H1 (cell line): Measurements from ENCODE around the gene SCO2. TPM values are rescaled to one million over a fixed set of nuclear protein-coding genes. Genes with fewer than 3 reads are reported as not detected.

ENCODE experiments used
- CTCF ChIA-PET: fragments of 300-600 bp; sonication (Branson Sonifier 250); formaldehyde crosslinking; loops from one replicate; lab custom pipeline; 2021; ENCODE audit not compliant: partially characterized antibody; lab: Charles Lee
- POLR2A ChIA-PET: fragments of 300-600 bp; sonication (Branson Sonifier 250); formaldehyde crosslinking; loops from one replicate; lab custom pipeline; 2021; ENCODE audit warnings: inconsistent platforms; ENCODE audit not compliant: partially characterized antibody; lab: Charles Lee
- DNase-seq, 2 experiments: peaks; one replicate each; pipeline versions ENCODE4 v3.0.0 to v3.0.0-alpha.2; 2010 to 2022; ENCODE audit warnings: low spot score in 2 of 2, low read depth in 1 of 2, mixed read lengths in 1 of 2
- FAIRE-seq: peaks from 2 replicates; lab custom pipeline; 2011; peaks lifted over from hg19 to GRCh38; lab: Jason Lieb, UNC
- H2AFZ ChIP-seq: 2 replicates; pipeline ENCODE4 v1.8.1; 2012; ENCODE audit warnings: low read length, inconsistent platforms
- H2AK5ac ChIP-seq: 2 replicates; pipeline ENCODE4 v1.6.1; 2013; ENCODE audit warnings: low read depth, low read length
- H2BK120ac ChIP-seq: replicated peaks from 2 replicates; pipeline ENCODE3; 2013; ENCODE audit warnings: low read depth, low read length, inconsistent platforms
- H2BK12ac ChIP-seq: 2 replicates; pipeline ENCODE4 v1.6.1; 2013; ENCODE audit warnings: low read depth, low read length
- H2BK15ac ChIP-seq: 2 replicates; pipeline ENCODE4 v1.6.1; 2013; ENCODE audit warnings: low read length
- H2BK20ac ChIP-seq: 2 replicates; pipeline ENCODE4 v1.6.1; 2013; ENCODE audit warnings: low read length
- H2BK5ac ChIP-seq: 2 replicates; pipeline ENCODE4 v1.6.1; 2013; ENCODE audit warnings: low read depth, low read length
- H3K14ac ChIP-seq: 2 replicates; pipeline ENCODE4 v1.6.1; 2013; ENCODE audit warnings: inconsistent platforms; ENCODE audit not compliant: insufficient read length
- H3K18ac ChIP-seq: 2 replicates; pipeline ENCODE4 v1.6.1; 2013; ENCODE audit warnings: low read length; ENCODE audit errors: extremely low read depth
- H3K23ac ChIP-seq: 2 replicates; pipeline ENCODE4 v1.6.1; 2013; ENCODE audit warnings: inconsistent platforms; ENCODE audit not compliant: insufficient read length
- H3K23me2 ChIP-seq: 2 replicates; pipeline ENCODE4 v1.6.1; 2013; ENCODE audit warnings: low read depth, low read length
- H3K27ac ChIP-seq: 2 replicates; pipeline ENCODE4 v1.6.1; 2011; ENCODE audit warnings: low read depth, low read length, inconsistent platforms
- H3K27me3 ChIP-seq, 4 experiments: replicated peaks in 1 of 4; 1 replicate in 1 of 4; 2 replicates in 3 of 4; pipeline versions ENCODE4 v1.6.1 to v1.8.1; 2011 to 2013; ENCODE audit warnings: low read length in 3 of 4, mild to moderate bottlenecking in 3 of 4, inconsistent platforms in 2 of 4, mixed read lengths in 2 of 4, moderate library complexity in 1 of 4; ENCODE audit not compliant: control insufficient read depth in 3 of 4, insufficient read depth in 3 of 4; ENCODE audit errors: extremely low read depth in 1 of 4
- H3K36me3 ChIP-seq, 4 experiments: 2 replicates each; pipeline versions ENCODE4 v1.6.1 to v1.8.1; 2011 to 2013; ENCODE audit warnings: mild to moderate bottlenecking in 4 of 4, low read length in 3 of 4, moderate library complexity in 2 of 4, control low read depth in 1 of 4, inconsistent platforms in 1 of 4; ENCODE audit not compliant: insufficient read depth in 4 of 4, control insufficient read depth in 2 of 4
- H3K4ac ChIP-seq: replicated peaks from 2 replicates; pipeline ENCODE3; 2013; ENCODE audit warnings: low read length, low read depth, mixed read lengths, inconsistent platforms; ENCODE audit not compliant: insufficient read length
- H3K4me1 ChIP-seq, 4 experiments: replicated peaks in 1 of 4; 1 replicate in 1 of 4; 2 replicates in 3 of 4; pipeline versions ENCODE4 v1.6.1 to v1.8.1; 2011 to 2013; ENCODE audit warnings: low read length in 3 of 4, inconsistent platforms in 2 of 4, mixed read lengths in 1 of 4; ENCODE audit not compliant: insufficient read depth in 4 of 4, control insufficient read depth in 3 of 4
- H3K4me2 ChIP-seq, 2 experiments: 2 replicates each; pipeline versions ENCODE4 v1.6.1 to v1.8.1; 2011 to 2013; ENCODE audit warnings: low read depth in 2 of 2, low read length in 2 of 2, control low read depth in 1 of 2, inconsistent platforms in 1 of 2, mild to moderate bottlenecking in 1 of 2; ENCODE audit not compliant: insufficient read depth in 1 of 2
- H3K4me3 ChIP-seq, 4 experiments: fragments of 200-600, 300-600 bp in 1 of 4; sonication (generic), shearing (Covaris generic), sonication (Bioruptor Twin) in 1 of 4; 2 replicates each; pipeline versions ENCODE4 v1.5.1 to v1.8.1; 2011 to 2016; ENCODE audit warnings: low read length in 4 of 4, low read depth in 3 of 4, control low read depth in 2 of 4, inconsistent platforms in 2 of 4, mild to moderate bottlenecking in 2 of 4, mixed read lengths in 1 of 4, moderate library complexity in 1 of 4; ENCODE audit not compliant: insufficient read depth in 2 of 4; ENCODE audit errors: extremely low read depth in 1 of 4
- H3K56ac ChIP-seq: replicated peaks from 2 replicates; pipeline ENCODE3; 2013; ENCODE audit warnings: low read depth, mild to moderate bottlenecking, mixed read lengths, low read length, inconsistent platforms; ENCODE audit not compliant: insufficient read length
- H3K79me1 ChIP-seq: 2 replicates; pipeline ENCODE4 v1.6.1; 2013; ENCODE audit warnings: low read depth, low read length, control low read depth
- H3K79me2 ChIP-seq, 2 experiments: 2 replicates each; pipeline versions ENCODE4 v1.6.1 to v1.8.1; 2012 to 2013; ENCODE audit warnings: low read length in 2 of 2, mild to moderate bottlenecking in 2 of 2, inconsistent platforms in 1 of 2; ENCODE audit not compliant: insufficient read depth in 2 of 2, control insufficient read depth in 1 of 2
- H3K9ac ChIP-seq, 4 experiments: replicated peaks in 1 of 4; 1 replicate in 1 of 4; 2 replicates in 3 of 4; pipeline versions ENCODE4 v1.6.1 to v1.8.1; 2011 to 2013; ENCODE audit warnings: low read depth in 3 of 4, low read length in 3 of 4, control low read depth in 2 of 4, mild to moderate bottlenecking in 2 of 4, moderate library complexity in 2 of 4, inconsistent platforms in 1 of 4; ENCODE audit errors: extremely low read depth in 1 of 4
- H3K9me3 ChIP-seq, 2 experiments: 2 replicates each; pipeline versions ENCODE4 v1.6.1 to v1.8.1; 2012 to 2013; ENCODE audit warnings: mild to moderate bottlenecking in 2 of 2, moderate library complexity in 2 of 2, control low read depth in 1 of 2, inconsistent platforms in 1 of 2, low read depth in 1 of 2, low read length in 1 of 2, mixed read lengths in 1 of 2; ENCODE audit not compliant: insufficient read depth in 2 of 2
- H4K20me1 ChIP-seq, 2 experiments: replicated peaks in 1 of 2; 2 replicates each; pipeline versions ENCODE3 to v1.8.1; 2011 to 2013; ENCODE audit warnings: inconsistent platforms in 2 of 2, low read length in 2 of 2, mild to moderate bottlenecking in 1 of 2; ENCODE audit not compliant: insufficient read depth in 2 of 2, control insufficient read depth in 1 of 2
- H4K5ac ChIP-seq: 2 replicates; pipeline ENCODE4 v1.6.1; 2013; ENCODE audit warnings: low read length, low read depth, mixed read lengths, inconsistent platforms; ENCODE audit not compliant: insufficient read length
- H4K8ac ChIP-seq: 2 replicates; pipeline ENCODE4 v1.8.0; 2013; ENCODE audit warnings: mild to moderate bottlenecking, moderate library complexity, low read length, inconsistent platforms; ENCODE audit not compliant: insufficient read depth; ENCODE audit errors: extremely low read depth
- H4K91ac ChIP-seq: replicated peaks from 2 replicates; pipeline ENCODE3; 2013; ENCODE audit warnings: low read length, mixed read lengths, inconsistent platforms; ENCODE audit not compliant: insufficient read length
- ATF3 ChIP-seq: IDR thresholded peaks from 2 replicates; pipeline ENCODE4 v1.6.1; 2011; ENCODE audit warnings: low read depth, mild to moderate bottlenecking, low read length; ENCODE audit not compliant: insufficient read depth
- GABPA ChIP-seq: IDR thresholded peaks from 2 replicates; pipeline ENCODE4 v1.6.1; 2011; ENCODE audit warnings: mild to moderate bottlenecking, low read length, moderate library complexity, borderline replicate concordance; ENCODE audit not compliant: insufficient read depth
- JUN ChIP-seq: IDR thresholded peaks from 2 replicates; pipeline ENCODE4 v1.6.1; 2011; ENCODE audit warnings: low read depth, mild to moderate bottlenecking, improper control_type of control experiment, low read length
- KDM1A ChIP-seq: fragments of 200-600, 300-600 bp; sonication (generic); IDR thresholded peaks from 2 replicates; pipeline ENCODE4 v1.7.1; 2016; ENCODE audit warnings: mild to moderate bottlenecking, low read length, borderline replicate concordance
- NRF1 ChIP-seq: IDR thresholded peaks from 2 replicates; pipeline ENCODE4 v1.6.1; 2011; ENCODE audit warnings: mild to moderate bottlenecking, low read depth, low read length, improper control_type of control experiment
- SRF ChIP-seq: IDR thresholded peaks from 2 replicates; pipeline ENCODE4 v1.6.1; 2011; ENCODE audit warnings: mild to moderate bottlenecking, low read depth, low read length, moderate library complexity
- TAF1 ChIP-seq: IDR thresholded peaks from 2 replicates; pipeline ENCODE4 v1.6.1; 2011; ENCODE audit warnings: mild to moderate bottlenecking, low read depth, low read length
- ZNF274 ChIP-seq: IDR thresholded peaks from 2 replicates; pipeline ENCODE4 v1.7.0; 2012; ENCODE audit warnings: low read length, borderline replicate concordance; ENCODE audit errors: extremely low read depth
- WGBS, 2 experiments: shearing (Covaris generic) in 1 of 2; methylation state at CpG; one replicate each; pipeline versions ENCODE4 v1.1.6 to v1.1.7; 2013 to 2015; ENCODE audit warnings: low lambda C conversion rate in 2 of 2, mixed read lengths in 2 of 2, inconsistent platforms in 1 of 2, low coverage in 1 of 2, missing lambda C conversion rate in 1 of 2; ENCODE audit not compliant: insufficient replicate concordance in 2 of 2, insufficient coverage in 1 of 2, insufficient read length in 1 of 2; ENCODE audit errors: extremely low coverage in 1 of 2, missing lambda C conversion rate in 1 of 2; 5-methylcytosine and 5-hydroxymethylcytosine counted together
- polyA plus RNA-seq, 7 experiments: library from polyadenylated mRNA; depleted of rRNA in 3 of 7; stranded (reverse) in 5 of 7; unstranded in 2 of 7; fragments of >200 nt in 5 of 7; fragments of 200-250 nt in 2 of 7; gene quantifications; 1 replicate in 5 of 7; 2 replicates in 1 of 7; 4 replicates in 1 of 7; pipeline versions ENCODE4 v1.2.1 to v1.2.3, GENCODE V29; 2011 to 2013; ENCODE audit warnings: missing spikeins in 2 of 7, mixed read lengths in 2 of 7
- total RNA-seq: library from RNA; stranded (reverse); fragmentation: NEBNext Ultra II Directional; extraction: Animal tissue kit (Norgen Biotek cat#: 25700); gene quantifications from 2 replicates; pipeline ENCODE4 v1.2.1, GENCODE V29; 2021

SCO2 gene
- total and polyA plus RNA-seq, 2 of the 8 experiments (the other 6 are each of a cell fraction or from before 2014, with no cell fraction given) = 2.0 TPM; not detected in 1

- no peak for TF ChIP-seq JUN
- TF ChIP-seq NRF1 = no peak
- TF ChIP-seq ZNF274 = no peak
- TF ChIP-seq KDM1A = no peak
- TF ChIP-seq TAF1 = no peak
- TF ChIP-seq SRF = no peak
- TF ChIP-seq GABPA = no peak
- TF ChIP-seq ATF3 = no peak
- H3K4me1 ChIP-seq = peaks cover 0 to 6% (median 2%) of the 10 kb centered on the region in 4 experiments; a peak in 5 of 7 replicates
- H2BK120ac ChIP-seq = no peak overlapping the region
- peaks cover under 1% of the 10 kb centered on the region; the same call in 1 of the 2 replicates for H3K79me1 ChIP-seq
- H3K27me3 ChIP-seq = peaks cover 0 to 2% (median 1%) of the 10 kb centered on the region in 4 experiments; a peak in 1 of 7 replicates
- H2BK15ac ChIP-seq = no peak overlapping the region
- no peak overlapping the region for H3K27ac ChIP-seq
- H4K5ac ChIP-seq = no peak overlapping the region
- H3K14ac ChIP-seq = no peak overlapping the region
- no peak overlapping the region for H2BK20ac ChIP-seq
- H4K20me1 ChIP-seq = peaks cover 2 to 19% of the 10 kb centered on the region in 2 experiments
- no peak overlapping the region for H3K9ac ChIP-seq
- FAIRE-seq (no peak), DNase-seq (no peak)
- H3K56ac ChIP-seq = no peak overlapping the region
- ChIA-PET CTCF (interaction anchor here (0.6 to 1.5 kb wide), 4 partner anchors 24 to 797 kb away, joined by 3 read pairs; no protein-coding TSS in a partner anchor), POLR2A (interaction anchor here (1.0 to 1.7 kb wide), 2 partner anchors 13 to 57 kb away, joined by 3 to 9 read pairs; partner anchors contain the start of genes LMF2 and NCAPH2)
- H2BK12ac ChIP-seq = no peak overlapping the region
- H2AFZ ChIP-seq = no peak overlapping the region
- no peaks in the 10 kb centered on the region for H3K9me3 ChIP-seq
- H3K4me2 ChIP-seq = no peak overlapping the region
- WGBS, 2 experiments = 80% methylated on average over 10 of the region's 10 CpGs; no CpG with 5 or more reads in 1 of the 2 experiments
- peaks cover 15% of the 10 kb centered on the region; the same call in 1 of the 2 replicates for H3K23me2 ChIP-seq
- no peak overlapping the region for H3K4ac ChIP-seq
- H2AK5ac ChIP-seq = no peak overlapping the region
- H3K36me3 ChIP-seq = peaks cover 4 to 25% (median 19%) of the 10 kb centered on the region in 4 experiments; a peak in 7 of 8 replicates
- H3K4me3 ChIP-seq = no peak overlapping the region
- no peak overlapping the region for H3K18ac ChIP-seq
- H4K91ac ChIP-seq = no peak overlapping the region
- no peak overlapping the region for H2BK5ac ChIP-seq
- H4K8ac ChIP-seq = no peak overlapping the region
- H3K79me2 ChIP-seq = no peaks in the 10 kb centered on the region
- H3K23ac ChIP-seq = no peak overlapping the region
These were observed 3.7 kb downstream of the SCO2 start for GRCh38 chr22:50521710-50522109.
